Neuronal stem cell (in vitro differentiated cells): ENCODE results near the gene CLEC16A.

Experiments used
- DNase-seq: peaks from one replicate; pipeline ENCODE4 v3.0.0-alpha.2; 2013; ENCODE audit warnings: low spot score
- H2AFZ ChIP-seq: one replicate; pipeline ENCODE4 v1.6.1; 2013; ENCODE audit warnings: mild to moderate bottlenecking, low read length, inconsistent platforms
- H2AK5ac ChIP-seq: 2 replicates; pipeline ENCODE4 v1.6.1; 2013; ENCODE audit warnings: low read depth, mild to moderate bottlenecking, inconsistent platforms, low read length, moderate library complexity, mixed read lengths
- H2BK120ac ChIP-seq: 2 replicates; pipeline ENCODE4 v1.6.1; 2013; ENCODE audit warnings: low read depth, mild to moderate bottlenecking, inconsistent platforms, low read length, moderate library complexity, mixed read lengths
- H2BK12ac ChIP-seq: one replicate; pipeline ENCODE4 v1.6.1; 2013; ENCODE audit warnings: low read length, inconsistent platforms
- H2BK15ac ChIP-seq: 2 replicates; pipeline ENCODE4 v1.6.1; 2013; ENCODE audit warnings: mild to moderate bottlenecking, low read length, inconsistent platforms, mixed read lengths
- H2BK5ac ChIP-seq: one replicate; pipeline ENCODE4 v1.6.1; 2013; ENCODE audit warnings: inconsistent platforms, mild to moderate bottlenecking, low read length, moderate library complexity
- H3K14ac ChIP-seq: one replicate; pipeline ENCODE4 v1.6.1; 2013; ENCODE audit warnings: low read length, inconsistent platforms
- H3K18ac ChIP-seq: 2 replicates; pipeline ENCODE4 v1.6.1; 2013; ENCODE audit warnings: low read length, inconsistent platforms
- H3K23ac ChIP-seq: 2 replicates; pipeline ENCODE4 v1.6.1; 2013; ENCODE audit warnings: low read depth, mild to moderate bottlenecking, mixed read lengths, low read length, inconsistent platforms; ENCODE audit not compliant: poor library complexity
- H3K27ac ChIP-seq: replicated peaks from 3 replicates; pipeline ENCODE4 v1.5.1; 2013; ENCODE audit warnings: low read length, inconsistent platforms
- H3K27me3 ChIP-seq, 3 experiments: 2 replicates each; pipeline ENCODE4 v1.6.1; 2013; ENCODE audit warnings: low read length in 3 of 3, mild to moderate bottlenecking in 2 of 3, inconsistent platforms in 1 of 3, low read depth in 1 of 3, mixed read lengths in 1 of 3, moderate library complexity in 1 of 3; ENCODE audit not compliant: control insufficient read depth in 3 of 3, insufficient read depth in 3 of 3
- H3K36me3 ChIP-seq, 2 donors: replicated peaks in 1 of 2; 2 replicates each; pipeline ENCODE4 v1.6.1; 2013; ENCODE audit warnings: low read length in 2 of 2; ENCODE audit not compliant: control insufficient read depth in 2 of 2, insufficient read depth in 2 of 2
- H3K4ac ChIP-seq: 2 replicates; pipeline ENCODE4 v1.6.1; 2013; ENCODE audit warnings: inconsistent platforms, mild to moderate bottlenecking, low read length, moderate library complexity
- H3K4me1 ChIP-seq, 2 donors: 1 replicate in 1 of 2; 2 replicates in 1 of 2; pipeline ENCODE4 v1.6.1; 2013; ENCODE audit warnings: low read length in 2 of 2, low read depth in 1 of 2; ENCODE audit not compliant: control insufficient read depth in 2 of 2, insufficient read depth in 1 of 2
- H3K4me2 ChIP-seq: one replicate; pipeline ENCODE4 v1.6.1; 2013; ENCODE audit warnings: mild to moderate bottlenecking, low read length, inconsistent platforms; ENCODE audit not compliant: insufficient read depth, poor library complexity, severe bottlenecking
- H3K4me3 ChIP-seq, 2 donors: 2 replicates each; pipeline ENCODE4 v1.5.1; 2013; ENCODE audit warnings: low read length in 2 of 2, mild to moderate bottlenecking in 2 of 2, inconsistent platforms in 1 of 2, moderate library complexity in 1 of 2
- H3K79me1 ChIP-seq: one replicate; pipeline ENCODE4 v1.6.1; 2013; ENCODE audit warnings: low read depth, mild to moderate bottlenecking, inconsistent platforms, low read length, moderate library complexity
- H3K9ac ChIP-seq: one replicate; pipeline ENCODE4 v1.6.1; 2013; ENCODE audit warnings: mild to moderate bottlenecking, low read depth, low read length, inconsistent platforms; ENCODE audit not compliant: poor library complexity
- H3K9me3 ChIP-seq, 2 donors: replicated peaks in 1 of 2; 2 replicates each; pipeline versions ENCODE3 to v1.6.1; 2013; ENCODE audit warnings: low read length in 2 of 2, mild to moderate bottlenecking in 2 of 2, inconsistent platforms in 1 of 2, low read depth in 1 of 2, mixed read lengths in 1 of 2, moderate library complexity in 1 of 2; ENCODE audit not compliant: control insufficient read depth in 2 of 2, insufficient read depth in 1 of 2
- H4K8ac ChIP-seq: one replicate; pipeline ENCODE4 v1.6.1; 2013; ENCODE audit warnings: low read depth, mild to moderate bottlenecking, inconsistent platforms, low read length, moderate library complexity
- H4K91ac ChIP-seq: one replicate; pipeline ENCODE4 v1.6.1; 2013; ENCODE audit warnings: low read length, low read depth, mild to moderate bottlenecking, inconsistent platforms; ENCODE audit not compliant: poor library complexity
- WGBS, 2 donors: extraction: QIAGEN DNeasy Blood & Tissue Kit; methylation state at CpG; one replicate each; pipeline ENCODE4 v1.1.7; 2013; ENCODE audit warnings: missing lambda C conversion rate in 2 of 2, mixed read lengths in 1 of 2; ENCODE audit not compliant: insufficient read length in 2 of 2, insufficient replicate concordance in 1 of 2; ENCODE audit errors: extremely low coverage in 2 of 2; 5-methylcytosine and 5-hydroxymethylcytosine counted together

Gene CLEC16A

DNA sequence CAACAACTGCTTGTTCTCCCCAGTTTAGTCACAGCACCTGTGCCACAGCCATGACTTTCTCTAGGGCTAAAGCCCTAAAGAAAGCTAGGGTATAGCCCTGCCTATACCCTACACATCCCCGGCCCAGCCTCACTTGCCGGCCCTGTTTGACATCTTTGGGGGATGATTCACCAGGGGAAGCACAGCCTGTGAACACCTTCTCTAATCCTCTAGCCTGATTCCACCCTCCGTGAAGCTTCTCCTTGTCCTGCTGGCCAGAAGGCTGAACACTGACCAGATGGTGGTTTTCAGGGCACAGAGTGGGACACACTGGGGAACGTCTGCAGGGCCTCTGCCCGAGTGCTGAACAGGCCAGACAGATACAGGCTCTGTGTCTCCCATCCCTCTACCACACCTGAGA is 6.0 kb downstream of the CLEC16A start:
- H3K18ac ChIP-seq: no peak overlapping the region
- H4K8ac ChIP-seq: no peak overlapping the region
- H2AK5ac ChIP-seq: no peak overlapping the region
- no peak overlapping the region for H2BK120ac ChIP-seq
- no peak overlapping the region for H2BK5ac ChIP-seq
- no CpG with 5 or more reads among the region's 5 CpGs for WGBS, 2 donors
- H3K23ac ChIP-seq: no peak overlapping the region
- no peak overlapping the region for H2AFZ ChIP-seq
- no peak overlapping the region for H3K14ac ChIP-seq
- no peak overlapping the region for H3K27ac ChIP-seq
- H3K4me1 ChIP-seq: peaks cover 6 to 14% of the 10 kb centered on the region in 2 donors
- H3K36me3 ChIP-seq: no peaks in the 10 kb centered on the region
- no peaks in the 10 kb centered on the region for H3K9me3 ChIP-seq
- H3K4ac ChIP-seq: no peak overlapping the region
- DNase-seq: no peak
- no peaks in the 10 kb centered on the region for H3K27me3 ChIP-seq
- H3K4me3 ChIP-seq: no peak overlapping the region
- H4K91ac ChIP-seq: no peak overlapping the region
- H3K9ac ChIP-seq: no peak overlapping the region
- H2BK15ac ChIP-seq: no peak overlapping the region
- no peak overlapping the region for H2BK12ac ChIP-seq
- H3K79me1 ChIP-seq: peaks cover 3% of the 10 kb centered on the region
- H3K4me2 ChIP-seq: no peak overlapping the region

- Histone ChIP-seq H2AFZ (no peak overlapping the region), H3K27me3 (no peaks in the 10 kb centered on the region), H3K27ac (no peak overlapping the region), H3K4me2 (no peak overlapping the region), H3K36me3 (no peaks in the 10 kb centered on the region), H3K79me1 (peaks cover 3% of the 10 kb centered on the region), H2BK120ac (no peak overlapping the region), H3K4me1 (peaks cover 3 to 11% of the 10 kb centered on the region in 2 donors), H2BK12ac (no peak overlapping the region), H3K4me3 (no peak overlapping the region), H4K91ac (no peak overlapping the region), H3K14ac (no peak overlapping the region), H2BK15ac (no peak overlapping the region), H4K8ac (no peak overlapping the region), H3K9ac (no peak overlapping the region), H3K23ac (no peak overlapping the region), H2AK5ac (no peak overlapping the region), H3K9me3 (no peaks in the 10 kb centered on the region), H3K18ac (no peak overlapping the region), H3K4ac (no peak overlapping the region), H2BK5ac (no peak overlapping the region)
- no CpG with 5 or more reads among the region's 4 CpGs for WGBS, 2 donors
- no peak for DNase-seq
These were observed 6.7 kb downstream of the CLEC16A start for GRCh38 chr16:10951026-10951425.

DNA sequence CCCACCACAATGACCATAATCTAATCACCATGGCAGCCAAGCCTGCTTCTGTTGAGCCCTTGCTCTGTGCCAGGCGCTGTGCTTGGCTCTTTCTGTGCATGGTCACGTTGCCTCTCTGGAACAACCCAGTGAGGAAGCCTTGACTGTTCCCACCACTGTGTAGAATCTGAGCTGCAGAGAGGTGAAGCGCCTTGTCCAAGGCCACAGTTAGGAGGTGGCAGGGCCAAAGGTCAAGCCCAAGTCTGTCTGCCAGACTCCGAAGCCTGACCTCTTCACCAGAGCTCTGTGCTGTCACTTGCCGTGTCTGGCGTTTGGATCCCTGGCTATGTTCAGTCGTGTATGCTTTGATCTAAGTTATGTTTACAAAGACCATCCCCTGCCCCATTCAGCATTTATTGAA is 10.5 kb downstream of the CLEC16A start:
- Histone ChIP-seq H2BK15ac (no peak overlapping the region), H3K27me3 (no peaks in the 10 kb centered on the region), H3K18ac (no peak overlapping the region), H2BK120ac (no peak overlapping the region), H4K91ac (no peak overlapping the region), H3K27ac (no peak overlapping the region), H2BK5ac (no peak overlapping the region), H3K4me3 (peak overlapping the region in 1 of 2 donors; percentile 10), H2AK5ac (no peak overlapping the region), H3K4ac (no peak overlapping the region), H3K4me2 (no peak overlapping the region), H3K79me1 (peaks cover 3% of the 10 kb centered on the region), H3K4me1 (peaks cover 0 to 2% of the 10 kb centered on the region in 2 donors), H3K9ac (no peak overlapping the region), H3K14ac (no peak overlapping the region), H3K23ac (no peak overlapping the region), H2AFZ (no peak overlapping the region), H3K36me3 (peaks cover 0 to 9% of the 10 kb centered on the region in 2 donors), H2BK12ac (no peak overlapping the region), H4K8ac (no peak overlapping the region), H3K9me3 (no peaks in the 10 kb centered on the region)
- no peak for DNase-seq
- no CpG with 5 or more reads among the region's 7 CpGs for WGBS, 2 donors

GRCh38 chr16:10957771-10958482 is 13.6 kb downstream of the CLEC16A start:
- no peak overlapping the region for H3K4me3 ChIP-seq
- no CpG with 5 or more reads among the region's 6 CpGs for WGBS, 2 donors
- no peak overlapping the region for H3K27ac ChIP-seq
- no peak overlapping the region for H3K4me2 ChIP-seq
- H3K4me1 ChIP-seq: peaks cover 0 to 2% of the 10 kb centered on the region in 2 donors
- no peak overlapping the region for H3K9ac ChIP-seq
- peaks cover 3% of the 10 kb centered on the region for H3K79me1 ChIP-seq
- H2BK5ac ChIP-seq: no peak overlapping the region
- H2BK12ac ChIP-seq: no peak overlapping the region
- H3K14ac ChIP-seq: no peak overlapping the region
- H3K4ac ChIP-seq: no peak overlapping the region
- H3K27me3 ChIP-seq: no peaks in the 10 kb centered on the region
- no peak overlapping the region for H2BK120ac ChIP-seq
- H2AK5ac ChIP-seq: no peak overlapping the region
- H4K91ac ChIP-seq: no peak overlapping the region
- peaks cover 0 to 2% of the 10 kb centered on the region in 2 donors for H3K9me3 ChIP-seq
- H3K23ac ChIP-seq: no peak overlapping the region
- H2AFZ ChIP-seq: no peak overlapping the region
- H2BK15ac ChIP-seq: no peak overlapping the region
- peaks cover 1 to 17% of the 10 kb centered on the region in 2 donors for H3K36me3 ChIP-seq
- no peak overlapping the region for H4K8ac ChIP-seq
- no peak overlapping the region for H3K18ac ChIP-seq
- no peak for DNase-seq
